ENCODE data around the gene PEX7. TPM values are rescaled to one million over a fixed set of nuclear protein-coding genes. Genes with fewer than 3 reads are reported as not detected.

Gene PEX7
- total and polyA plus RNA-seq, 2 of the 8 experiments (the other 6 are each of a cell fraction or from before 2014, with no cell fraction given) = 6.4 to 11.0 TPM

GRCh38 chr6:136920671-136921380 lies 98.4 kb downstream of the PEX7 start (continued):
- TF ChIP-seq GTF2F1 (IDR thresholded peaks at IDR 0.05; ENCODE audit: borderline replicate concordance, low read depth, low read length) (no peak), SUZ12 (IDR thresholded peaks at IDR 0.05; ENCODE audit: low read length) (peak; percentile 72; the same call in 1 of the 2 replicates), EZH2 (IDR thresholded peaks at IDR 0.05; ENCODE audit: low read depth, low read length, severe bottlenecking) (peak; percentile 90)

Measured in H1 (cell line).